A204.1 (cell line): Measurements from ENCODE around the gene TP63.
"Not testable (repeated sequence)": the region's sequence is repeated elsewhere in the genome, so short reads cannot be mapped to it uniquely, and the experiment has no call there.

ENCODE experiments used
- FAIRE-seq: peaks from 2 replicates; lab custom pipeline; 2012; peaks lifted over from hg19 to GRCh38; lab: Jason Lieb, UNC

Gene TP63

DNA sequence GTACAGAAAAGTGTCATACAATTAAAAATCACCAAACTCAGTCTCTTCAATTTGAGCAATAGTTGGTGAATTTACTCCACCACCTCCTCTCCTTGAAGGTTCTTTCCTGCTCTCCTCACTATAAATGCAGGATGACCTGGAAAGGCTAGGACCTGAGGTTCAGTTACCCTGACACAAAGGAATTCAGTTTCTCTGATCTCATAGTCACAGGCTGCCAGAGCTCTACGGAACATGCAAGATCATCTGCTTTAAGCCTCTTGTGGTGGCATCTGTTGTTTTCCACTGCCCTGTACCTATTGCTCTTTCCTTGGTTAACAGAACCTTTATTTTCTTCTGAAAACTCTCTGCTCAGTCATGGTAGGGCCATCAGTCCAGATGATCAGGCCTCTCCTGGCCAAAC is 4.9 kb upstream of the TP63 start:
- no peak for FAIRE-seq

DNA sequence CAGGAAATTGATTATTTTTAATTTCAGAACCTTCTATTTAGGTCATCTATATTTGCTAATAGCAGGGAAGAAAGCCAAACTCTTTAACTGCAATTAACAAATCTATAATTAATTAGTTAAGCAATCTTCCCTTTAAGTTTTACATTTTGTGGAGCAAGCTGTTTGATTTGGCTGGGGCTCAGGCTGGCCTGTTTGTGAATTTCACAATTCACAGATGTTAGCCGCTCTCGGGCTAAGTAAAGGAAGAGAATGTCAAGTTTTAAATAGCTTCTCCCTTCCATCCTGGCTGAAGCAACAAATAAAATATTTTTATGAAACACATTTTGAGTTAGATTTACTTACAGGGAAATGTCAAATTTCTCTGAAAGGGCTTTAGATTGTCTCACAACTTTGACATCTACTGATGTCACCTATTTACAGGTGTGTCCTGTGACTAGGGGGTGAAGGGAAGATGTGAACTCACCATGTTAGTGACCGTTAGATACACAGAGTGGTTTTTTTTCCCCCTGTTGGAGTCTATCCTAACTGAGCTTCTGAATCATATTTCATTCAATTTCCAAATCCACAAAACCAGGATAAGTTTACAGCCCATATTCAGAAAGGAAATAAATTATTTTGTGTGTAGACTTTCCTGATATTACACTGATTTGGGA is 1.3 kb upstream of the TP63 start:
- no peak for FAIRE-seq

DNA sequence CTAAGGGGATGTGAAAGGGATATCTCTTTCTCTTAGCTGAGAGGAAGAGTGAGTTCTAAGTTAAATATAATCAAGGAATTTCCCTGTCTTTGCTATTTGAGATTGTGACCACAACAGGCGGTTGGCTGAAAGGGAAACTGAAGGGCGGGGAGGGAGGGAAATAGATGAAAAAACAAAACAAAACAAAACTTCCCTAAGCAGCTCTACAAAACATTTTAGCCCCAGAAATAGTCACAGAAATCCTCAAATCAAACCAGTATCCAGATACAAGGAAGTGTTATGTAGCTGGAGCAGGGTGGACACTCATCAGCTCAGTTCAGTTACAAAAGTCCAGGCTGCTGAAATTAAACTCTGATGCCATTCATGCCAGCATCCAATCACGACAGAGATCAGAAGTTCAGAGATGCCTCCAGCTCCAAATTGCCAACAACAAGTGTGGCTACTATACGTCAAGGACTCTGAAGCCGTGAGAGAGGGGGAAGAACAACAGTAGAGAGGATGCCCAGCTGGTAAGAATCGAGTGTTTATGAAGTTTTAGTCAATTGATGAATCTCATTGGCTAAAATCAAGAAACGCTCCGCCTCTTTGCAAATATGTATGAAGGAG is 319 bp upstream of the TP63 start:
- no peak for FAIRE-seq

DNA sequence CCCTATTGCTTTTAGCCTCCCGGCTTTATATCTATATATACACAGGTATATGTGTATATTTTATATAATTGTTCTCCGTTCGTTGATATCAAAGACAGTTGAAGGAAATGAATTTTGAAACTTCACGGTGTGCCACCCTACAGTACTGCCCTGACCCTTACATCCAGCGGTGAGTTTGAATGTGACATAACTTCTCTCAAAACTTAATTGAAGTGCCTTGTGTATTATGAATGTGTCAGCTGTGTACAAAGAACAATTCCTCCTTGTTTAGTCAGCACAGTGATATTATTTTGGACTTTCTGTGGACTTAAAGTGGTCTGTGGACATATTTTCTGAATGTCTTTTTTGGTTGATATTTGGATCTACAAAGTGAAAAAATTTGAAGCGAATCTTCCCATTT is 220 bp downstream of the TP63 start:
- FAIRE-seq: no peak

DNA sequence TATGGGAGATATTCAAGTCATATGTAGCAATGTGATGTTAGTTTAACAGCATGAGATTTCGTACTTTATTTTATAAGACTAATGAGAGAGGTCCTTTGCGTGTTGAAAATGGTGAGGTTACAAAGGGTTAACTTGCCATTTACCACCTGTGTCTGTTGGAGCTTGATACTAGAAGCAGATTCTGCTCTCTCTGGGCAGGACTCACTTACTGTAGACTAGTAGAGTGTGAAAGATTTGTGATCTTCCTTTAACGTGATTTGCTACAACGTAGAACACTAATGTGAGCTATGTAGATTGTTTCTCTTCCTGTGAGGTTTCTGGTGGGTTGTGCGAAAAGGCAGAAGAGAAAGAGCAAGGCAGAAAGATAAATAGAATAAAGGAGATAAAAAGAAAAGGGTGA is 1.1 kb downstream of the TP63 start:
- FAIRE-seq: no peak

DNA sequence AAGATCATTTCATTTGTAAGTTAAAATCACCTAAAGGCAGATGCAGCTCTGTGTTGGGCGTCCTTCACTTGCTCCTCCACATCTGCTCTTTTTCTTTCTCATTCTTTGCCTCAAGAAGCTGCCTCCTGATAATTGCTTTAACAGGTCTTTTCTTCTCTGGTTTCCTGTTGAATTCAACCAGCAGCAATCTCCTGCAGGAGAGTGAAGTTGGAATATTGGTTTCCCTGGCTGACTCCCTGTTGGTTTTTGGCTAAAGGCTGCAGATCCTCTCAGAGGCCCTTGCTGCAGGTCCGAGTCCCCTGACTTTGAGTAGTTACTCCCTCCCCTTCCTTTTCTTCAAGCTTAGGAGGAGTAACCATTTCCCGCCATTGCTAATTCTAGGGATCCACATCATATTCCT is 4.2 kb downstream of the TP63 start:
- FAIRE-seq: no peak

DNA sequence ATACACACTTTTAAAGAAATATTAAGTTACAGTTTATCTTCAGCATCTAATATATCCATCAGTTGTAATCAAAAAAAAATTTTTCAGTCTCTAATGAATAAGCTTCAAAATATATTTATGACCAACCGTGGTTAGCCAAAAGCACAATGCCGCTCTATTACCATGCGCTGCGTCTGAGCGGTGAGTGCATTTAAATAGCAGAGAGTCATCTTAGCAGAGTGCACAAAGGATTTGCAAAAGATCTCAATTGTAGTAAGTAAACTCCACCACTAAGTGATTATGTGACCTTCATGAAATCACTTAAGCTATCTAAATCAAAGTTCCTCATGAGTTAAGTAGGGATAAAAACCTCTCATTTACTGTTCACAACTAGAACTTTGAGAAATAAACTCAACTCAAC is 4.9 kb downstream of the TP63 start:
- FAIRE-seq: no peak

DNA sequence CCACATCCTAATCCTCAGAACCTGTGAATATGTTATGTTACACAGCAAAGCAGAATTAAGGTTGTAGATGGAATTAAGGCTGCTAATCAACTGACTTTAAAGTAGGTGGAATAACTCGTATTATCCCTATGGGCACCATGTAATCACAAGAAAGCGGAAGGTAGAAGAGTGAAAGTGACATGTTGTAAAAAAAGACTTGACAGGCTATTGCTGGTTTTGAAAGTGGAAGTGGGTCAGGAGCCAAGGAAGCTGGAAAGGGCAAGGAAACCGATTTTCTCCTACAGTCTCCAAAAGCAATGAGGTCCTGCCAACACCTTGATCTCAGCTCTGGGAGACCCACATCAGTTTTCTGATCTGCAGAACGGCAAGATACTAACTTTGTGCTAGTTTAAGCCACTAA is 6.6 kb downstream of the TP63 start:
- no peak for FAIRE-seq

DNA sequence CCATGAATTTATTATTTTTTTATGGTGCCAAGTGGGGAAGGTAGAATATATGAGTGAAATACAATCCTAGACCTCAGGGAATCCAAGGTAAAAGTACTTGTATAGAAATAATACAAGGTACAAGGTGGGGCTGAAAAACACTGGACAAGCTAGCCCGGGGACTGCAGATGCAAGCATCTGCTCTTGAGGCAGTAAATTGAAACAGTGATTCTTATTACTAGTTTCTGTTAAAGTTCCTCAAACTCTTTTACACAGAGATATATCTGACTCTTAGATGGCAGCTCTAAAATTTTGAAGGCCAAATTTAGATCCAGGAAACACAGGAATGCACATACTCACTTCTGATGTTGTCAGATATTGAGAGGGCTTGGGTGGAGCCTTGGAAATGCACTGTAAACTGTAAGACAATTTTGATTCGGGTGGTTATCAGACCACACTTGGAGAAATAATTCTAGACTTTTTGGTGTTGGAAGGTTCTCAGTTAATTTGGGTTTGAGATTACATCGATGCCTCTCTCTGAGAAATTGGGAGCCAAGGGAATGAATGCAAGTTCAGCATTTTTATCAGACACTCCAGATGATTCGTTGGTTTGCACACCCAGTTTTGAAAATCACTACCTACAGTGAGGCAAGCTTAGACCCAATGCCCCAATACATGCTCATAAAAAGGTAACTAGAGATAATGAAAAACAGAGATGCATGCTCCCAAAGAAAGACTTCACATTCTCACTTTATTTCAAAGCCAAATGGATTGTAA is 7.3 kb downstream of the TP63 start:
- FAIRE-seq: no peak

DNA sequence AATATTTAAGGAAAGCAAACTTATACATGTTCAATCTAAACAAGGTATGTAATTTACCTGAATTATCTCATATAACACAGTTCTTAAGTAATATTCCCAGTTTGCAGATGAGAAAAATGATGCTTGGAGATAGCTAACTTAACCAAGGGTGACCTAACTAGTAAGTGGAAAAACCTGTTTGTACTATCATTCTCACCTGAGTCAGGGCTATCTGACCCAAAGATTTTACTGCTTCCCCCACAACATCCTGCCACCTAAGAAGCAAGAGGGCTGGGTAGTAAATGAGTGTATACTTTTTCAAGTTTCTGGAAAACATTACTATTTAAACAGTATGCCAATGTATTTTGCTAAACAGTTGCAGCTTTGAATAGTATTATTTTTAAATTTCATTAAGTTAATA is 10.6 kb downstream of the TP63 start:
- FAIRE-seq: no peak

DNA sequence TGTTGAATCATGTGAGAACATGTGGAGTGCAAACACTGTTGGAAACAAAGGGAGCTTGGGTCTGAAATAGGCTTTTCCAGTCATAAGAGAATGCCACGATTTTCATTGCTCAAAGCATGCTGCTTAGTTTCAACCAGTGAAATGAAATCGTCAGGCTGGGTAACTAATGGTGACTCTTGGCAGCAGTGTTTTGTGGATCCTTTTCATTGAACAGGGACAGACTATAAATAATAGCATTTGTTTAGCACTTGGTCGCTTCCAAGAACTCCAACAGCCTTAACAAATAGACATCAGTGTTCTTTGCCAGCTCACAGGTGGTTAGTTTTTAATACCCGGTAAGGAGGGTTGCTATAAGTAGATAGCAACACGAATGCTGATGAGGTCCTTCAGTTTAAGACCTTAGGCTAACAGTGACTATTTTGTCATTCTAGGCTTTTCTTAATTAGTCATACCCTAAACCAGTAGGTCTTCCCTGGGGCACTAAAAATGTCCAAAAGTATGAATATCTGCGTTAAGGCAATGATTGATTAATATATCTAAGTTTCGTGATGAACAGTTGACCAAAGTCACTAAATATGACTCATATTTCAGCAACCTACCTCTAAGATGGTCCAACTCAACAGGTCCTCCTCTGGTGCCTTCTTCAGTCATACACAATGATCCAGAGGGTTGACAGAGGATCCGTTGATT is 15.8 kb downstream of the TP63 start:
- no peak for FAIRE-seq

DNA sequence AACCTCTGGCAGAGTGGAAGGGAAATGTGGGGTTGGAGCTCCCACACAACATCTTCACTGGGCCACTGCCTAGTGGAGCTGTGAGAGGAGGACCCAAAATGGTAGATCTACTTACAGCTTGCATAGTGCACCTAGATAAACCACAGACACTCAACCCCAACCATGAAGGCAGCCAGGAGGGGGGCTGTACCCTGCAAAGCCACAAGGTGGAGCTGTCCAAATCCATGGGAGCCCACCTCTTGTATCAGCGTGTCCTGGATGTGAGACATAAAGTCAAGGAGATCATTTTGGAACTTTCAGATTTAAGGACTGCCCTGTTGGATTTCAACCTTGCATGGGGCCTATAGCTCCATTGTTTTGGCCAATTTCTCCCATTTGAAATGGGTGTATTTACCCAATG is 20.9 kb downstream of the TP63 start:
- FAIRE-seq: no peak

DNA sequence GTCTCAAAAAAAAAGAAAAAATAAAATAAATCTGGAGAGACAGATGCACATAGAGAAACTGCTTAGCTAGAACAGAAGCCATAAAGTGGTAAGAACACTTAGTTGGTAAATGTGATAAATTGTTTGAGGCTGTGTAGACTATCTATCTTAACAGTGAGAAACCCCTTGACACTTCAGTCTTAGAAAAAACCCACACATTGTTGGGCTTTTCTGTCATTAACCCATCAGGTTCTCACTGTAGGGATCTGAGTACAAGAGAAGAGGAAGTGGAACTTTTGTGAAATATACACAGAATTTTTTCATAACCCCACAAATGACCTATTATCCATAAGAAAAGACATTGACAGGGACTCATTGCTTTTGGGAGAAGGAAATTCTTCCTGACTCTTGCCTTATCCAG is 24.4 kb downstream of the TP63 start:
- no peak for FAIRE-seq

DNA sequence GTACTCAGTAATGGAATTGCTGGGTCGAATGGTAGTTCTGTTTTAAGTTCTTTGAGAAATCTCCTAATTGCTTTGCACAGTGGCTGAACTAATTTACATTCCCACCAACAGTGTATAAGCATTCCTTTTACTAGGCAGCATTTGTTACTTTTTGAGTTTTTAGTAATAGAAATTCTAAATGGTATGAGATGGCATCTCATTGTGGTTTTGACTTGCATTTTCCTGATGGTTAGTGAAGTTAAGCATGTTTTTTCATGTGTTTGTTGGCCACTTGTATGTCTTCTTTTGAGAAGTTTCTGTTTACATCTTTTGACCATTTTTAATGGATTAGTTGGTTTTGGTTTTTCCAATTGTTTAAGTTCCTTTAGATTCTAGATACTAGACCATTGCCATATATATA is 28.4 kb downstream of the TP63 start:
- FAIRE-seq: no peak

DNA sequence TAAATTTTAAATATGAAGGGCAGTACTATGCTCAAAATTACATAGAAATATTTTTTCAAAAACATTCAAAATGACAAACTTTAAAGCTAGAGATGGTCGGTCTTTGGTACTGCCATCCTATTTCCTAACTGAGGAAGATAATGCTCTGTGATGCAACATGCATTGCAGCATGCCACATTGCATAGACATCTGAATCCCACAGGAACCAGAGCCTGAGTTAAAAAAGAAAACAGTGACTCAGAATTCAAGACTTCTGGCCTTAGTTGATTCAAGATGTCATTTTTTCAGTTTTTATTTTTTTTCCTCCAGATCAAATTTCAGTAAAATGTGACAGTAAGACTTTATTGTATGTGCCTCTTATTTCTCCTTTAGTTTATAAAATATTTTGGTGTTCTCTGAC is 33.1 kb downstream of the TP63 start:
- no peak for FAIRE-seq

DNA sequence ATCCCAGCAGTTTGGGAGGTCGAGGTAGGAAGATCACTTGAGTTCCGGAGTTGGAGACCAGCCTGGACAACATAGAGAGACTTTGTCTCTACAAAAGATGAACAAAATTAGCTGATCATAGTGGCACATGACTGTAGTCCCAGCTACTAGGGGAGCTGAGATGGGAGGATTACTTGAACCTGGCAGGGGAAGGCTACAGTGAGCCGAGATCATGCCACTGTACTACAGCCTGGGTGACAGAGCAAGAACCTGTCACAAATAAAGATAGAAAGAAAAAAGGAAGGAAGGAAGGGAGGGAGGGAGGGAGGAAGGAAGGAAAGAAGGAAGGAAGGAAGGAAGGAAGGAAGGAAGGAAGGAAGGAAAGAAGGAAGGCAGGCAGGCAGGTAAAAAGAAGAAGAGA is 41.2 kb downstream of the TP63 start:
- not testable (repeated sequence) for FAIRE-seq

DNA sequence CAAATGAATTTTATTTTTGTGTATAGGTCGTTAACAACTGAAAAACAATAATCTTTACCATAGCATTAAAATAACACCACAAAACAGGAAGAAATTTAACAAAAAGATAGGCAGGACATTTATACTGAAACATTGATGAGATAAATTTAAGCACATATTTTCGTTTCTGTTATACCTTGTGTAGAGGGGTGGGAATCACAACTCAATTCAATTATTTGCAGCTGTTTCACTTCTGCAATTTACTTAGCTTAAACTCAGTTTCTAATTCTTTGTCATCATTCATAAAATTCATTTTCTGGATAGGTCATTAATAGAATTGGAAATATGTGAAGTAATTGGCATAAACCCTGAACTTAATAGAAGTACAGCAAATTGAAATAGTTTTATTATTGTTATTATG is 42.3 kb downstream of the TP63 start:
- no peak for FAIRE-seq

DNA sequence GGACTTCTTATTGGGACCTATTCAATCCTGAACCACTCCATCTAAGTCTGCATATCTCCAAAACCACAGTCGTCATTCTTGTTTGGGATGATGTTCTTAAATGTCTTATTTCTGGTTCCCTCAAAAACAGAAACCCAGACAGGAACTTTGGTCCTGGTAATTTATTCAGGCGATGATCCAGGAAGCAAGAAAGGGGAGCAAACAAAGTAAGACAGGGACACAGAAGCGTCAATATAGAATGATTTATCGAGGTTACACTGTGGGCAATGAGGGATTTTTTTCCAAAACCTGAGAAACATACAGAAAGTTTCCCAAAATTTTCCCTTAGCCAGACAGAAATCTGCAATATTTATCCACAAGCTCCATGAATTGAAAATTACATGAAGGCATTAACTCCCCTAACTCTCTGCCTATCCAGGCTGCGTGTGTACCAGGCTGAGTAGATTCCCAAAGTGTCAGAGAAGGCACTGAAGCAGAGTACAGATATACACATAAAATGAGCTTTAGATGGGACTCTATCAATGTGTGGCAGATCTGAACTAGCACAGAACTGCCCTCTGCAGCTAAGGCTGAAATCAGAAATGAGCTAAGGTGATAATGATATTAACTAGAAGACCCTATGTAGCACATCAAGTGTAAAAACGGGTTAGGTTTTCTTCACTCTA is 43.2 kb downstream of the TP63 start:
- no peak for FAIRE-seq

DNA sequence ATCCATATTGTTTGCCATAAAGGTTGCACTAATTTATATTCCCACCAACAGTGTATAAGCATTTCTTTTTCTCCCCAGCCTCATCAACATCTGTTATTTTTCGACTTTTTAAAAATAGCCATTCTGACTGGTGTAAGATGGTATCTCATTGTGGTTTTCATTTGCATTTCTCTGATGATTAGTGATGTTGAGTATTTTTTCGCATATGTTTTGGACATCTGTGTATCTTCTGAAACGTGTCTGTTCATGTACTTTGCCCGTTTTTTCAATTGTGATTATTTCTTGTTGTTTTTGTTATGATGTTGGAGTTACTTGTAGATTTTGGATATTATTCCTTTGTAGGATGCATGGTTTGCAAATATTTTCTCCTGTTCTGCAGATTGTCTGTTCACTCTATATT is 46.5 kb downstream of the TP63 start:
- FAIRE-seq: no peak

DNA sequence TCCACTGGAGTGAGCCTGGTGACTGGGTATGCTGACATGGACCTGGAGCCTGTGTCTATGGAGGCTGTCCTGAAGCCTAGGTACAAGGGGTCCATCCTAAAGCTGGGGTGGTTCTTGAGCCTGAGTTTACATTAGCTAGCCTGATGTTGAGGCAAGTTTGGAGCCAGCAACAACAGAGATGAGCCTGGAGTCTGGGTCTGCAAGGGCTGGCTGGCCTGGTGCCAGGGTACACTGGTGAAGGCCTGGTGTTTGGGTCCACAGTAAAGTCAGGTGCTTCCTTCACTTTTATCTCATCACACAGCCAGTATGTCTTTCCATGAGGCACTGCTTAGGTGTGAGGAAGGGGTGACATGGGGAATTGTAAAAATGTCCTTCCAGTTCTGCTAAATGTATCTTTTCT is 49.5 kb downstream of the TP63 start:
- FAIRE-seq: no peak

DNA sequence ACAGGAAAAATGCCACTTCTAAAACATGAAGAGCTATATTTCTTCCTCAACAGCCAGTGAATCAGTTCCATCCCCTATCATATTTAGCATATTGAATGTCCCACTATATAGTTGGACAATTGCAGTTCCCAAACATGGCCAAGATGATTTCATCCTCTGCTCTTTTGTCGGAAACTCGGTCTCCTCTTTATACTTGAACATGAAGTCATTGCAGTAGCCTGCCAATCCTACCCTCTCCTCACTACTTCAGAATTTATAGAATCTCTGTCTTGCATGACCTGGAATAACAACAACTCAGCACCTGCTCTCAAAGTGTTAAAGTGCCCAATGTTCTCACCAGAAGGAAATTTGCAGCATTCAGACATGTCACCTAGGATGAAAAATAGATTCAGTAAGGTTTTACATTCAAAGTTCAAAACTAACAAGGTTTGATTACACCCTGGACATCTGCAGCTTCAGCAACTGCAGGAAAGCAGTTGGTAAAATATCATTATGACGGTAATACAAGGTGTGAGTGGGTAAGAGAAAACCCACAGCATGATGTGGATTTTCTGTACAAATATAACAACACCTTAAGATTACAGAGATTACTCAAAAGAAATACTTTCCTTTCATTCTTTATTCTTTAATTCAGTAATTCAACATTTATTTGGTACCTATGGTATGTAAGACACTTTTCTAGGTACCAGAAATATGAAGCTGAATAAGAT is 52.5 kb downstream of the TP63 start:
- FAIRE-seq: no peak

DNA sequence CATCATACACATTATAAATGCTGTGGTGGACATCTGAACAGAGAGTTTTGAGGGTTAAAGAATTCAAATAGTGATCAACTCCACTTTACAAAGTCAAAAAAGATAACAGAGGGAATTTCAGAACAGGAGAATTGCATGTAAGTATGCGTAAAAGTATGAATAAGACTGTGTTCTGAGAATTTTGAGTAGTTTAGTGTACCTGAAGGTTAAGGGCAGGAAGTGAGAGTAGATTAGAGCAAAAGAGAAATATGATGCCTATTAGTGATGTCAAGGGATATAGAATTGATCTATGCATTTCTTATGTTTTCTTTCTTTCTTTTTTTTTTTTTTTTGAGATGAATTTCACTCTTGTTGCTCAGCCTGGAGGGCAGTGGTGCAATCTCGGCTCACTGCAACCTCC is 53.1 kb downstream of the TP63 start:
- no peak for FAIRE-seq
